Activated CD4-positive, alpha-beta T cell treated with anti-CD3 and anti-CD28 coated beads for 24 hours (primary cell): Measurements from ENCODE around the gene CTCFL.
A peak's percentile ranks its signal among the peaks of the same experiment; 100 is the strongest.
"Not testable (repeated sequence)": the region's sequence is repeated elsewhere in the genome, so short reads cannot be mapped to it uniquely, and the experiment has no call there.

ENCODE experiments used
- DNase-seq, 2 donors: peaks; one replicate each; pipeline ENCODE4 v3.0.0-alpha.2; 2020; ENCODE audit warnings: low read depth in 2 of 2

Gene CTCFL

DNA sequence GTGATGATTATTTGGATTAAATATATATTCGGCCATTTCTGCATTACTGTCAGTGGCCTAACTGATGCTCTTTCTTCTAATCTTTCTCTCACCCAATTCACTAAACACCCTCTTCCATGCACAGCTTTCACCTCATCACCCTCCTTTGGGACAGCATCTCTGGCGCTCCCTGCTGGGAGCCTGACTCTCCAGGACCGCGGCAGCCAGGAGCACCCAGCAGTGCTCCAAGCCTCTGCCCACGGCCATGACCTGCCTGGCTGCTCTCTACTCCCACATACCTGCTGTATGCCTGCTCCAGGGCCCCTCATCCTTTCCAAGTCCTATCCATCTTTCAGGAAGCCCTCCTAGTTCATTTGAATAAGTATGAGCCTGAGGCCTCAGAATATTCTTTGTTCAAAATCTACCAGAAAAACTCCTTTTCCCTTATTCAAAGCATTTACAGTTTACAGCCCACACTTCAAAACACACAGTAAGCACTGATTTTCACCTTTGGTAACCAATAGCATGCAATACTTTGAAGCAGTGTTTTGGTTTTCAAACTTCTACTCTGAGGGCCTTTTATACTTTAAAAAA lies 15.2 kb downstream of the CTCFL start:
- DNase-seq: no peak

DNA sequence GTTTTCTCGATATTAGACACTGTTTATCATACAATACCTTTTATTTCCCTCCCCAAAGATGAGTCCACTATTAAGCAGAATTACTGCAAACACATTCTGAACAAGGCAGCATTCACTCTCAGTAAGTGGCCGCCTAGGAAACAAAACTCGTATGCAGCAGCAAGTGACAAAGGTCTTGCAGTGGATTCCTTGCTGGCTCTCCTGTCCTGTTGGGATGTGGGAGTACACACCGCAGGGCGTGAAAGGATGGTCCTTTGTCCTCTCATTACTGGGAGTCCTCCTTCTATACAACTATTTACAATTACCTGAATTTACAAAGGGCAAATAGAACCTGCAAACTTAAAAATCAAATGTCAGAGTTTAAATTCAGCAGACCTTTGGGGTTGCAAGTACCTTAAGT lies 16.1 kb downstream of the CTCFL start:
- no peak for DNase-seq

DNA sequence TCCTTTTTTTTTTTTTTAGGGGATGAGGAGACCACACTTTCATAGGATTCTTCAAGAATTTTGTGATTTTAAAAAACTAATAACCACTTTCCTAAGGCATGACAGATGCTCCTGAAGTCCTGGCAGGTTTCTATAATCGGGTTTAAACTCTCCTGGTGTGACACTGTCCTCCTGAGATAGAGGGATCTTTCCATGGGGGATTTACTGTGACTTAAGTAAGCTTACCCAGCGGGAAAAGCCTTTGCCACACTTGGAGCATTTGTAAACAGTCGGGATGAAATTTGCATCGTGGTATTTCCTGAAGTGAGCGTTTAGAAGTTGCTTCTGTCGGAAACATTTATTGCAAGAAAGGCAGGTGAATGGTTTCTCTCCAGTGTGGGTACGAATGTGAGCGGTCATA lies 16.6 kb downstream of the CTCFL start:
- no peak for DNase-seq

DNA sequence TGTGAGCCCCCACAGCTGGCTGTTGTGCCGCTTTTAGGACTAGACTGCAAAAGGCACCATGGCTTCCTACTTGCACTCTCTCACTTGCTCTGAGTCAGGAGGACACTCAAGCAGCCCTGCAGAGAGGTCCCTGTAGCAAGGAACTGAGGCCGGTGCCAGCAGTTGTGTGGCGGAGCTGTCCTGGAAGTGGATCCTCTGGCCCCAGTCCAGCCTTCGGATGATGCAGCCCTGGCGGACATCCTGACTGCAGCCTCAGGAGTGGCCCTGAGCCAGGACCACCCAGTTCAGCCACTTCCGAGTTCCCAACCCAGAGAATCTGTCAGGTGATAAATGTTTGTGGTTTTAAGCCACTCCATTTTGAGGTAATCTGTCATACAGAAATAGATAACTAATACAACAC lies 17.5 kb downstream of the CTCFL start:
- no peak for DNase-seq

DNA sequence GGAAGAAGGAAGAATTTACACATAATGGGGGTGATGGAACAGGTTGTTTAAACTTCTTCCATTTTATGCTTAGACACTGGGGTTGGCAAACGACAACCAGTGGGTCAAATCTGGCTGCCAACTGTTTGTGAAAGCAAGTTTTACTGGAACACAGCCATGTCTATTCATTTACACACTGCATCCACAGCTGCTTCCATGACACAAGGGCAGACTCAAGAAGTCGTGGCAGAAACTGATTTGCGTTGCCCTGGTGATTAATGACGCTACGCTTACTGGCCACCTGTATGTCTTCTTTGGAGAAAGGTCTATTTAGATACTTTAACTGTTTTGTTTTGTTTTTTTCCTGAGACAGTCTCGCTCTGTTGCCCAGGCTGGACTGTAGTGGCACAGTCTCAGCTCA lies 19.0 kb downstream of the CTCFL start:
- DNase-seq: no peak

DNA sequence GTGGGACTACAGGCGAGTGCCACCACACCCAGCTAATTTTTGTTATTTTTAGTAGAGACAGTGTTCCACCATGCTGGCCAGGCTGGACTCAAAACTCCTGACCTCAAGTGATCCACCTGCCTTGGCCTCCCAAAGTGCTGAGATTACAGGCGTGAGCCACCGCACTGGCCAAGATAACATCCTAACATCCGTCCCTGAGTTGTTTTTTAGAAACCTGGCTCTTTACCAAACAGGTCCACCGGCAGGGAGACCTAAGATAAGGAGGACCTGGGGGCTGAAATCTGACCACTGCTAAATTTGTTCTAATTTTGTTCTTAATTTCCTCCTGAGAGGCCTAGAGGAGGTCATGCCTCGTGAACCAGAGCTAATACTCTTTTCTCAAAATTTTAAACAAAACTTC lies 20.5 kb downstream of the CTCFL start:
- no peak for DNase-seq

DNA sequence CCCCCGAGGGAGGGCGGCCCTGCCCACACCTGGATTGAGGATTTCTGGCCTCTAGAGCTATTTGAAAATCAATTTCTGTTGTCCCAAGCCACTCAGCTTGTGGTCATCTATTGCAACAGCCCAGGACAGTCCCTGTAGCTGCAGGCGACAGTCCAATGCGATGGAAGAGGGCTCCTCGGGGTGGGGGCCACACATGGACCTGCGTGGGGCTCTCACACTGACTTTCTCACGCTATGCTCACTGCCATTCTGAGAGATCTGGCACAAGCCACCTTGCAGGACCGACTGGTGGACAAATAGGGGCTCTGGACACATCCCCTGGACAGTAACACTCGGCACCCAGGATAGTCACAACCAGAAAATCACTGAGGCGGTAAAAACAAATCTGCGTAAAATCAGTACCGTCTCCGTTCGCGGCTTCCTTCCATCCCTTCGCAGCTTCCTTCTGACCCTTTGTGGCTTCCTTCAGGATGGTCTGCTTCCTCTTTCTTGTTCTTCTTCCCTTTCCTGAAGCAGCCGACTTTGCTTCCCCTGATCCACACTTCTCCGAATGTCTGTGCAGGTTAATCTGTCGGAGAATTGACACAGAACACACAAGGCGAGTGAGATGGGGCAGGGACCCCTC lies 21.8 kb downstream of the CTCFL start:
- DNase-seq: no peak

DNA sequence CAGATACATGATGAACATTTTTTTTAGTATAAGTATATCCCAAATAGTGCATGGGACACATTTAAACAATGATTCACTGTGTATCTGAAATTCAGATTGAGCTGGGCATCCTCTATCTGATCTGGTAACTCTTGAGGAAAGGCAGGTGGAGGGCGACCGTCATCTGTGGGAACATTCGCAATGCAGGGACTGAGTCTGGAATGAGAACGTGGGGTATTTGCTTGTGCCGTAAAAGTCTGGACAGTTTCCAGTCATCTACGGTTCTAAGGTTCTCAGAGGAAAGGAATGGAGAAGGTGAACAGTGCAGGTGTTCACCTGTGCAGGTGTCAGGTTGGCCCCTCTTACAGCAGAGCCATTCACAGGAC lies 22.6 kb downstream of the CTCFL start:
- no peak for DNase-seq

DNA sequence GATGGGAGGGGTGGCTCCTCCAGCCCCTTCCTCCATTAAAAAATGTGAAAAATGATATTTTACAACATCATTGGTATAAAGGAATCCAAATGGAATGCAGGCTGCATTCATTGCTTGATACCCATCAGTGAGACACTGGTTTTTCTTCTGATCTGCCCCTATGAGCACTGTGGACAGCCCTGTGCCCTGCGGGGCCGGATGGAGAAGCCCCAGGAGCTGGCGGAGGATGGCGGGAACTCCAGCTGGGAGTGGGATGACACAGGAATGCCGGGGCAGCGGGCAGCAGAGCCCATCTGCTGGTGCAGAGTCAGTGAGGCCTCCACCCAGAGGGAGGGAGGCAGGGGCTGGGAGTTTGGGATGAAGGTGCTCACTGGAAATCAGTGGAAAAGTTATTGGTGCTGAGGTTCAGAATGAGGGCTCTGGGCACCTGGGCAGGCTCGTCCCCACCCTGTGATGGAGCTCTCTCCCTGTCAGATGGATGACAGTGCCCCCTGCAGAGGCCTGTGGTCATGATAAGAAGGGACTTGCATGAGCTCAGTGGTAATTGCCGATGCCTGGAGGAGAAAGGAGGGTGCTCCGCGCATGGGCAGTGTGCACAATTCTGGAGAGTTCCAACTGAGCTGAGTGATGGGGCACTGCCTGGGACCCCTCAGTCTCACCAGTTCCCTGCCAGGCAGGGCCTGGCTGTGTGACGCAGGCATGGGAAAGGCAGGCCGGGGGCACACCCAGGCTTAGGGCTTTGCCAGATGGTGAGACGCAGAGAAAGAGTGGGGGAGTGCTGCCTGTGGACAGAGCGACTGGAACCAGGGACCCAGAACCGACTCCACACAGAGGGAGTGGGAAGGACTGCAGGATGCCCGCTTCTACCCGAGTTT lies 23.2 kb downstream of the CTCFL start:
- no peak for DNase-seq

DNA sequence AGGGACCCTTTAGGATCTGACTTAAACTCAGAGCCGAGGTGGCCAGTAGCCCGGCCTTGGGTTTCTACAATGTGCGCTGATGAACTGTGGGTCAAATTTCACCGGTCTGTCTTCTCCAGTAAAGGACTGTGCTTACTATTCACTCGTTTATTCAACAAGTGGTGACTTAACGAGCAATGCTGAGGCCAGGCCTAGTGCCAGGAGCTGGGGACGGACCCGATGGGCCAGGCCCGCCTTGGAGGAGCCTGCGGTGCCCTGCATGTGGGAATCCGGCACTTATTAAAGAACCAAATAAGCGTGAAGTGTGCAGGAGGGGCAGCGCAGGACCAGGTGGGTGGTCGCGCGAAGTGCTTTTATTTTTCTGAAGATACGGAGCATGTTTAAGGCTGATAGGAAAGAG lies 24.0 kb downstream of the CTCFL start:
- DNase-seq: no peak

DNA sequence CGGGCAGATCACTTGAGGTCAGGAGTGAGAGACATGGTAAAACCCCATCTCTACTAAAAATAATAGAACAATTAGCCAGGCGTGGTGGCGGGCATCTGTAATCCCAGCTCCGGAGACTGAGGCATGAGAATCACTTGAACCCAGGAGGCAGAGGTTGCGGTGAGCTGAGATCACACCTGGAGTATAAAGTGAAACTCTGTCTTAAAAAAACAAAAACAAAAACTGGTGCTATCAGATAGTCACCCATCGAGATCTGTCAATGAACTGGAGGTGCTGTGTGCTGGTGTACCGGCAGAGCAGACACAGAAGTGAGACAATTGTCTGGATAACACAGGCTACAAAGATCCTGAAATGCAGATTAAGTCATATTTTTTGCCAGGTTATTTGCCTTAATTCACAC lies 24.7 kb downstream of the CTCFL start:
- DNase-seq: no peak

DNA sequence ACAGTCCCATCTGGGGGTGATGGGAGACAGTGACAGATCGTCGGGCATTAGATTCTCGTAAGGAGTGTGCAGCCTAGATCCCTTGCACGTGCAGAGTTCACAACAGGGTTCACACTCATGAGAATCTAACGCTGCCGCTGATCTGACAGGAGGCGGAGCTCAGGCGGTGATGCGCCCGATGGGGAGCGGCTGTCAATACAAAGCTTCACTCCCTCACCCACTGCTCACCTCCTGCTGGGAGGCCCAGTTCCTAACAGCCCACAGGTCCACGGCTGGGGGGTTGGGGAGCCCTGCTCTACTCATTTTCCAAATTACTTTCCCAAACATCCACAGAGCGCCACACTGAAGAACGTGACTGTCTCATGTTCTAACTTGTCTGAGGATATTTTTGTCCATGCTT lies 25.3 kb downstream of the CTCFL start:
- DNase-seq: no peak

DNA sequence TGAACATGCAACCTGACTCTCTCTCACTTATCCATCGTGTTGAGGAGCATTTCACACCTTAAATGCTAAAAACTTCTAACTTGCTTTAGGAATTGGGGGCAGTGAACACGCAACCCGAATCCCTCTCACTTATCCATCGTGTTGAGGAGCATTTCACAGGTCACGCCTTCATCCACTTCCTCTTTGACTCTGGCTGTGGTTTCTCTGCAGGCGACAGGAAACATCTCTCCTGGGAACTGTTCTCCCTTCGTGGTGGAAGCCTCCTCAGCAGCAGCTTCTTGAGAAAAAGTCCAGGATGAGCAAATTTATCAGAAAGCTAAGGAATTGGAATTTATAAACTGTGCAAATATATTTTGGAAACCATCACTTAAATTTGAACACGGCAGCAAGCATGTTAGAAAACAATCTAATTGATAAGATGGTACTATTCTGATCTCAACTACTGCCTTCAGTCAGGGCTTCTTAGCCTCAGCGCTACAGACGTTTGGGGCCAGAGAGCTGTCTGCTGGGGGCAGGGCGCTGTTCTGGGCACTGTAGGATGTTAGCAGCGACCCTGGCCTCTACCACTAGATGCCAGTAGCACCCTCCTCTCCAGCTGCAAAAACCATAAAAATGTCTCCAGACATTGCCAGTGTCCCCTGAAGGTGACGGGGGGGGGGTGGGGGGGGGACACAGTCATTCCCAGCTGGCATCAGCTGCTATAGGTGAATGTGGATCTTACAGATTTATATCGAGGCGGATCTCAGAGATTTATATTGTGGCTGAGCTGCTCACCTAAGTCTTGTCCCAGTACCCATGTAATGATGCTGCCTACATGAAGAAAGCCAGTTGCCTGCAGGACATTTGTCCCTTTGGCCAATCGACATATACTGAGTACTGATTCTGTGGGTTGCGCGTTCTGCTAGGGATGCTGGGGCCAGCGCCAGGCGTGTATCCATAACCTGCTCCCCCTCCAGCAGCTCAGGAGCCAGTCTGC lies 26.2 kb downstream of the CTCFL start:
- DNase-seq: peak in 1 of 2 donors; percentile 19

DNA sequence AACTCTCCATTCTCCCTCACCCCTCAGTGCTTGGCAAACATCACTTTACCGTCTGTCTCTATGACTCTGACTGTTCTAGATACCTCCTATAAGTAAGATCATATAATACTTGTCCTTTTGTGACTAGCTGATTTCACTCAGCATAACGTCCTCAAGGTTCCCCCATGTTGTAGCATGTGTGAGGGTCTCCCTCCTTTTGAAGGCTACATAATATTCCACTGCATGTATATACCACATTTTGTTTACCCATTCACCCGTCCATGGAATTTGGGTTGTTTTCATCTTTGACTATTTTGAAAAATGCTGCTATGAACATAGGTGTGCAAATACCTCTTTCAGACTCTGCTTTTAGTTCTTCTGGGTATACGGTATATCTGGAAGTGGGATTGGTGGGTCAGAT lies 28.3 kb downstream of the CTCFL start:
- no peak for DNase-seq

DNA sequence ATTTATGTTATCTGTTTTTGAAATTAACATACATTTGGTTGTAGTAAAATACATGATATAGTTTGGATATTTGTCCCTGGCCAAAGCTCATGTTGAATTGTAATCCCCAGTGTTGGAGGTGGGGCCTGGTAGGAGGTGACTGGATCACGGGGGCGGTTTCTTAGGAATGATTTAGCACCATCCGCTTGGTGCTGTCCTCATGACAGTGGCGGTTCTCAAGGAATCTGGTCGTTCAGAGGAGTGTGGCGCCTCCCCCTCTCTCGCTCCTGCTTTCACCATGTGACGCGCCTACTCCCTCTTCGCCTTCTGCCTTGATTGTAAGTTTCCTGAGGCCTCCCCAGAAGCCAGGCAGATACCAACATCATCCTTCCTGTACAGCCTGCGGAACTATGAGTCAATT lies 29.0 kb downstream of the CTCFL start:
- no peak for DNase-seq

DNA sequence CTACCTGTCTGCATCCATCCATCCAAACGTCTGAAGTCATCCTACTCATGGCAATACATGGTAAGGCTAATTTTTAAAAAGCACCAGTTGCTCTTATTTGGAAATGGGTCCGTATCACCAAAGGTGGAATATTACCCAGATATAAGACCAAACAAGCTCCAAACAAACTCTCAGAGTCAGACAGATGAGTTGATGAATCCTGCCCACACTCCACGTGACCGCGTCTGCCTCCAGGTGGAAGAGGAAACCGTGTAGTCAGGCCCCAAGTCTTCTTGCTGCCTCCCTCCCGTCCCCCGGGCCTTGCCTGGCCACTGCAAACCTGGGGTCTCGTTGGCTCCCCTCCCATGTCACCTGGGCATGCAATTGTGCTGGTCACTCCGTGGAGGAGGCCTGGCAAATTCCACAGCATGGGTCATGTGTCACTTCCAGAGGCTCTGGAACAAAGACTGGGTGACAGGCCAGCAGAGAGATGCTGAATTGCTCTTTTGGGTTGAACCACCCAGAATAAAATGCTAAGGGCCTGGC lies 31.8 kb downstream of the CTCFL start:
- no peak for DNase-seq

DNA sequence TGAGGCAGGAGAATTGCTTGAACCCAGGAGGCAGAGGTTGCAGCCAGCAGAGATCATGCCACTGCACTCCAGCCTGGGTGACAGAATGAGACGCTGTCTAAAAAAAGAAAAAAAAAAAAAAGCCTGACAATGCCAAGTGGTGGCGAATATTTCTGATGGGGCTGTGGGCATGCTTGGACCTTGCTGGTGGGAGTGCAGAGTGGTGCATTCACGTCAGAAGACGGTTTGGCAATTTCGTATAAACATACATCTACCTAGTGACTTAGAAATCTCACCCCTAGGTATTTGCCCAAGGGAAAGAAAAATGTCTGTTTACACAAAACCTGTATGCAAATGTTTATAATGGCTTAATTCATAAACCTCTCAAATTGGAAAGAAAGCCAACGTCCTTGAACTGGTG lies 33.6 kb downstream of the CTCFL start:
- no peak for DNase-seq

DNA sequence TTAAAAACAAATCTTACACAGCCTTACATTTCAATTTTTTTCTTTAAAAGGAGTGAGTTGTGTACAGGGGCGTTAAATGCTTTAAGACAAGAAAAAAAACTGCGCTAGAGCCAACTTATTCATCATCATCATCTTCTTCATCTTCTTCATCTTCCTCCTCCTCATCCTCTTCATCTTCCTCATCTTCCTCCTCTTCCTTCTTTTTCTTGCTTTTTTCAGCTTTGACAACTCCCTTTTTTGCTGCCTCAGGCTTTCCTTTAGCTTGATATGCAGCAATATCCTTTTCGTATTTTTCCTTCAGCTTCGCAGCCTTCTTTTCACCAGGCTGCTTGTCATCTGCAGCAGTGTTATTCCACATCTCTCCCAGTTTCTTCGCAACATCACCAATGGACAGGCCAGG lies 36.7 kb downstream of the CTCFL start:
- not testable (repeated sequence) for DNase-seq

DNA sequence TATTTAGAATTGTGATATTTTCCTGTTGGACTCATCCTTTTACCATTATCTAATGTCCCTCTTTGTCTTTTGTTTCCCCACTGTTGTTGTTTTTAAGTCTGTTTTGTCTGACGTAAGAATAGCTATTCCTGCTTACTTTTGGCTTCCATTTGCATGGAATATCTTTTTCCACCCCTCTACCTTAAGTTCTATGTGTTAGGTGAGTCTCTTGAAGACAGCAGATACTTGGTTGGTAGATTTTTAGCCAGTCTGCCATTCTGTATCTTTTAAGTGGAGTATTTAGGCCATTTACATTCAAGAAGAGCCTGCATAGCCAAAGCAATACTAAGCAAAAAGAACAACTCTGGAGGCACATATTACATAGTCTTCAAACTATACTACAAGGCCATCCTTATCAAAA lies 39.2 kb downstream of the CTCFL start:
- no peak for DNase-seq

DNA sequence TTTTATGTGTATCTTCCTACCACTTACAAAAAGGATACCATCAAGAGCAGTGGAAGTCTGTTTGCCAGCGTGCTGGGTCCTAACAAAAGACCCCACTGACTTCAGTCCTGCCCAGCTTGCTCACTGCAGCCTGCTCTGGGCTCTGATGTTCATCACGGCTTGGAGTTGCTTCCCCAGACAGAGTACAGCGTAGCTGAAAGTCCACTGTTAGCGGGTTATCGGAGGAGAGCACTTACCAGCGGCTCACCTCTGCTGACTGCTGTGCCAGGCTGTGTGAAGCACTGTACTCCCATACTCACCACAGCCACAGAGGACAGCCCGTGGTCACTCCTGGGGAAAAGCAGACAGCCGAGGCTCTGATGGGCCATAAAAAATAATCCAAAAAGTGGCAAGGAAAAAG lies 40.2 kb downstream of the CTCFL start:
- DNase-seq: no peak

DNA sequence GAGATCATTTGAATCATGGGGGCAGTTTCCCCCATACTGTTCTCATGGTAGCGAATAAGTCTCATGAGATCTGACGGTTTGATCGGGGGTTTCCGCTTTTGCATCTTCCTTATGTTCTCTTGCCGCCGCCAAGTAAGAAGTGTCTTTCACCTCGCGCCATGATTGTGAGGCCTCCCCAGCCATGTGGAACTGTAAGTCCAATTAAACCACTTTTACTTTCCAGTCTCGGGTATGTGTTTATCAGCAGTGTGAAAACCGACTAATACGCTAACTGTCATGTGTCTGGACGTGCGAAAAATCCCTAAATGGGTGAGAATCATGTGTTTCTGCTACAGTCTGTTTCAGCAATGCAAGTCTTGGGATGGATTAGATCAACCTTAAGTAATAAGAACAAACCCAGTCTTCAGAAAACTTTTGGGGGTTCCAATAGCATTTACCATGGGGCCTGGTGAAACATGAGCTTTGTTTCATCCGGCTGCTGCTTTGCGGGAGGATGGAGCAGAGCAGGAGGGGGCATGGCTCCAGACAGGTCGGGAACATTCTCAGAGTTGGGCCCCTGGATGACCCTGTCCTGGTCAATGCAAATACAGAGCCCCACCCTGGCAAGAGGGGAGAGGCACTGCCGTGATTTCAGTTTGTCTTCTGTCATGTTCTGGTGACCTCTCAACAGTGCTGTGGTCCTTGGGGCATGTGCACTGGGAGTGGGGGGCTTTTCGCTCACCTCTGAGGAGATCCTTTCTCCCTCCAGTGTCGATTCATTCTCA lies 41.5 kb downstream of the CTCFL start:
- DNase-seq: no peak
